Esophagus muscularis mucosa (tissue), 4 donors: ENCODE data around the gene DYNLL2. TPM values are rescaled to one million over a fixed set of nuclear protein-coding genes. Genes with fewer than 3 reads are reported as not detected.

ENCODE experiments used
- DNase-seq: peaks from one replicate; pipeline ENCODE4 v3.0.0-alpha.2; 2017; ENCODE audit errors: extremely low spot score
- H3K27ac ChIP-seq, 4 donors: fragments of 200-600 bp; sonication (generic); replicated peaks in 1 of 4; 1 replicate in 3 of 4; 2 replicates in 1 of 4; pipeline ENCODE4 v1.5.1; 2016 to 2019; ENCODE audit warnings: mild to moderate bottlenecking in 1 of 4
- H3K27me3 ChIP-seq, 4 donors: fragments of 200-600 bp; sonication (generic); one replicate each; pipeline versions ENCODE4 v1.5.1 to v1.6.0; 2016 to 2019
- H3K36me3 ChIP-seq, 4 donors: fragments of 200-600 bp; sonication (generic); one replicate each; pipeline ENCODE4 v1.5.1; 2016 to 2019
- H3K4me1 ChIP-seq, 4 donors: fragments of 200-600 bp; sonication (generic); one replicate each; pipeline ENCODE4 v1.5.1; 2016 to 2019
- H3K4me3 ChIP-seq, 4 donors: fragments of 200-600 bp; sonication (generic); 1 replicate in 2 of 4; 2 replicates in 2 of 4; pipeline ENCODE4 v1.5.1; 2016 to 2019; ENCODE audit warnings: mild to moderate bottlenecking in 4 of 4, moderate library complexity in 1 of 4
- H3K9me3 ChIP-seq, 4 donors: fragments of 200-600 bp; sonication (generic); 1 replicate in 3 of 4; 2 replicates in 1 of 4; pipeline ENCODE4 v1.5.1; 2016 to 2019
- CTCF ChIP-seq, 3 experiments: fragments of 200-600 bp in 2 of 3; fragments of 450-650 bp in 1 of 3; sonication (generic) in 2 of 3; IDR thresholded peaks; one replicate each; pipeline ENCODE4 v1.5.1; 2017 to 2019; ENCODE audit warnings: antibody characterized with exemption in 3 of 3, mild to moderate bottlenecking in 2 of 3, moderate library complexity in 1 of 3
- EP300 ChIP-seq: sonication (generic); formaldehyde crosslinking; IDR thresholded peaks from one replicate; pipeline ENCODE4 v1.6.1; 2017; ENCODE audit warnings: antibody characterized with exemption
- POLR2A ChIP-seq: fragments of 450-650 bp; IDR thresholded peaks from one replicate; pipeline ENCODE4 v1.6.1; 2017; ENCODE audit warnings: antibody characterized with exemption, moderate library complexity, mild to moderate bottlenecking, low read depth
- POLR2AphosphoS5 ChIP-seq, 2 donors: sonication (generic); formaldehyde crosslinking; IDR thresholded peaks; one replicate each; pipeline ENCODE4 v1.6.1; 2017; ENCODE audit warnings: antibody characterized with exemption in 2 of 2
- WGBS: methylation state at CpG from one replicate; pipeline ENCODE4 v1.1.5; 2018; 5-methylcytosine and 5-hydroxymethylcytosine counted together
- intact Hi-C: fragments of 100-400 bp; cut with DNase I; formaldehyde crosslinking; loops from one replicate; pipeline ENCODE4 v1.15.1; 2023
- total RNA-seq, 4 donors: library from RNA; depleted of rRNA; stranded (reverse); fragments of >200 nt; gene quantifications; one replicate each; pipeline versions ENCODE4 v1.1.0 to v1.2.1, GENCODE V29; 2016

Gene DYNLL2
- total RNA-seq, 4 donors from 2014 or later = 22.2 to 37.0 (median 36.3) TPM

- Histone ChIP-seq H3K4me3 (no peak overlapping the region), H3K27me3 (no peaks in the 10 kb centered on the region), H3K4me1 (no peaks in the 10 kb centered on the region), H3K9me3 (no peaks in the 10 kb centered on the region), H3K27ac (no peak overlapping the region), H3K36me3 (no peaks in the 10 kb centered on the region)
- TF ChIP-seq POLR2A = no peak
- no peak for TF ChIP-seq EP300
- no peak for TF ChIP-seq POLR2AphosphoS5 (IDR thresholded peaks at IDR 0.05)
- TF ChIP-seq CTCF (IDR thresholded peaks at IDR 0.05) = no peak
- DNase-seq = no peak
- intact Hi-C loops = no loop called here
- WGBS = 100% methylated on average over 1 of the region's 1 CpG
Observed at GRCh38 chr17:58105093-58105492, 21.9 kb downstream of the DYNLL2 start.

- WGBS = 53% methylated on average over 1 of the region's 1 CpG
- Histone ChIP-seq H3K9me3 (no peaks in the 10 kb centered on the region), H3K4me1 (no peaks in the 10 kb centered on the region), H3K4me3 (no peak overlapping the region), H3K36me3 (no peaks in the 10 kb centered on the region), H3K27ac (no peak overlapping the region), H3K27me3 (no peaks in the 10 kb centered on the region)
- TF ChIP-seq POLR2AphosphoS5 (IDR thresholded peaks at IDR 0.05) (no peak), POLR2A (no peak), EP300 (no peak), CTCF (IDR thresholded peaks at IDR 0.05) (no peak)
- intact Hi-C loops = no loop called here
- no peak for DNase-seq
Observed at GRCh38 chr17:58107306-58107705, 24.1 kb downstream of the DYNLL2 start.

GRCh38 chr17:58109197-58109596 is 26.0 kb downstream of the DYNLL2 start:
- Histone ChIP-seq H3K4me3 (no peak overlapping the region), H3K27me3 (no peaks in the 10 kb centered on the region), H3K4me1 (peaks cover 0 to 7% (median 4%) of the 10 kb centered on the region in 4 donors), H3K36me3 (no peaks in the 10 kb centered on the region), H3K9me3 (no peaks in the 10 kb centered on the region), H3K27ac (no peak overlapping the region)
- intact Hi-C loops = no loop called here
- DNase-seq = no peak
- no peak for TF ChIP-seq EP300
- no peak for TF ChIP-seq POLR2AphosphoS5 (IDR thresholded peaks at IDR 0.05)
- no peak for TF ChIP-seq POLR2A
- WGBS = 76% methylated on average over 1 of the region's 1 CpG

- Histone ChIP-seq H3K36me3 (no peaks in the 10 kb centered on the region), H3K27ac (no peak overlapping the region), H3K9me3 (no peaks in the 10 kb centered on the region), H3K27me3 (no peaks in the 10 kb centered on the region), H3K4me1 (peaks cover 0 to 7% (median 4%) of the 10 kb centered on the region in 4 donors), H3K4me3 (no peak overlapping the region)
- intact Hi-C loops = loop anchor here (5.0 to 10.0 kb wide), 2 partner anchors 103 to 995 kb away; partner anchors contain the start of gene SRSF1
- DNase-seq = no peak
- WGBS = 60% methylated on average over 5 of the region's 5 CpGs
- TF ChIP-seq POLR2AphosphoS5 (IDR thresholded peaks at IDR 0.05) (no peak), EP300 (no peak), CTCF (IDR thresholded peaks at IDR 0.05) (no peak), POLR2A (no peak)
Observed at GRCh38 chr17:58110012-58110411, 26.8 kb downstream of the DYNLL2 start.

GRCh38 chr17:58111676-58112075 is 28.5 kb downstream of the DYNLL2 start:
- H3K4me3 ChIP-seq = no peak overlapping the region
- peaks cover 0 to 7% (median 4%) of the 10 kb centered on the region in 4 donors for H3K4me1 ChIP-seq
- no peaks in the 10 kb centered on the region for H3K36me3 ChIP-seq
- H3K27ac ChIP-seq = no peak overlapping the region
- H3K9me3 ChIP-seq = no peaks in the 10 kb centered on the region
- H3K27me3 ChIP-seq = peaks cover 0 to 8% (median 0%) of the 10 kb centered on the region in 4 donors
- 73% methylated on average over 3 of the region's 3 CpGs for WGBS
- TF ChIP-seq CTCF (IDR thresholded peaks at IDR 0.05) = no peak
- no peak for TF ChIP-seq EP300
- TF ChIP-seq POLR2A = no peak
- TF ChIP-seq POLR2AphosphoS5 (IDR thresholded peaks at IDR 0.05) = no peak
- no peak for DNase-seq
- intact Hi-C loops = loop anchor here (5.0 to 10.0 kb wide), 2 partner anchors 104 to 997 kb away; partner anchors contain the start of gene SRSF1
